BE2C (cell line): Measurements from ENCODE around the gene TSPAN6. TPM values are rescaled to one million over a fixed set of nuclear protein-coding genes. Genes with fewer than 3 reads are reported as not detected.

Experiments used
- DNase-seq: peaks from one replicate; pipeline ENCODE4 v3.0.0-alpha.2; 2020
- H3K27me3 ChIP-seq: fragments of 250-450 bp; sonication (Bioruptor Pico); 2 replicates; pipeline ENCODE4 v1.5.1; 2020; ENCODE audit warnings: mild to moderate bottlenecking
- H3K36me3 ChIP-seq: fragments of 250-450 bp; sonication (Bioruptor Pico); 2 replicates; pipeline ENCODE4 v1.5.1; 2020; ENCODE audit warnings: mild to moderate bottlenecking
- H3K4me1 ChIP-seq: fragments of 250-450 bp; sonication (Bioruptor Pico); 2 replicates; pipeline ENCODE4 v1.5.1; 2020
- H3K4me3 ChIP-seq: 2 replicates; pipeline ENCODE4 v1.5.1; 2011; ENCODE audit warnings: low read depth, low read length
- H3K9me3 ChIP-seq: fragments of 250-450 bp; sonication (Bioruptor Pico); 2 replicates; pipeline ENCODE4 v1.5.1; 2020
- polyA plus RNA-seq: library from polyadenylated mRNA; unstranded; fragments of >200 nt; gene quantifications from one replicate; pipeline ENCODE4 v1.2.1, GENCODE V29; 2012; ENCODE audit warnings: low read depth, missing spikeins; ENCODE audit not compliant: insufficient read length, insufficient read depth
- TF ChIP-seq, protein P1 (sequence below): IDR thresholded peaks from 2 replicates; pipeline ENCODE4 v1.5.1; 2012; ENCODE audit warnings: mild to moderate bottlenecking, low read depth, low read length

The TSPAN6 gene, protein sequence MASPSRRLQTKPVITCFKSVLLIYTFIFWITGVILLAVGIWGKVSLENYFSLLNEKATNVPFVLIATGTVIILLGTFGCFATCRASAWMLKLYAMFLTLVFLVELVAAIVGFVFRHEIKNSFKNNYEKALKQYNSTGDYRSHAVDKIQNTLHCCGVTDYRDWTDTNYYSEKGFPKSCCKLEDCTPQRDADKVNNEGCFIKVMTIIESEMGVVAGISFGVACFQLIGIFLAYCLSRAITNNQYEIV
- 4.5 TPM for polyA plus RNA-seq

DNA sequence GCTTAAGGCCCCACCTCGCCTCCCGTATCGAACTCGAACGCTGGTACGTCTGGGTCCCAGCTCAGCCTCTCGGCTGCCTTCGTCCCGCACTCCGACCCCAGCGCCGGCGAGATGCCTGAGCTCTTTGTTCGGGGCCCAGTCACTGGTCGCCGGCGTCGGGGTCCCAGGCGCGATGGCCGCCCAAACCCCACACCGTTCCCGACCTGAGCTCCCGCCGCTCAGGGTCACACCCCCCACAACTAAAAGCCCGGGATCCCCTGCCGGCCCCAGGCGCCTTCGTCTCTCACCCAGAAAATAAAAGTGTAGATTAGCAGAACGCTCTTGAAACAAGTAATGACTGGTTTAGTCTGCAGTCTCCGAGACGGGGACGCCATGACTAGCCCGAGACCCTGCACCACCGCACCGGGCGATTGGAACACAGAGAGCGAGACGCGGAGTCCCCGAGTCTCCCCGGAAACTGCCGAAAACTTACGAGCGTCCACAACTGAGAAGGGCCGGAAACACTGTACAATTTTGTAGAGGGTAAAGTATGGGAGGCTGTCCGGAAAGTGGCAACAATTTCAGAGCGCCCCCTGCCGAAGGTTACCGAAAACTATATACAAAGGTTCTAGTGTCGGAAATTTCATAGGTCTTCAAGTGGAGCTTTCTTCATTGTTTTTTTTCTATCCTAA is at the start of gene TSPAN6:
Gene TSPAN6 (minus strand): TSS at position 486 of the 671 bp plus-strand sequence. CDS start 112 bp downstream, at position 374.
- Histone ChIP-seq H3K27me3 (no peaks in the 10 kb centered on the region), H3K4me3 (peak within 1 kb of the TSS; percentile 77)

DNA sequence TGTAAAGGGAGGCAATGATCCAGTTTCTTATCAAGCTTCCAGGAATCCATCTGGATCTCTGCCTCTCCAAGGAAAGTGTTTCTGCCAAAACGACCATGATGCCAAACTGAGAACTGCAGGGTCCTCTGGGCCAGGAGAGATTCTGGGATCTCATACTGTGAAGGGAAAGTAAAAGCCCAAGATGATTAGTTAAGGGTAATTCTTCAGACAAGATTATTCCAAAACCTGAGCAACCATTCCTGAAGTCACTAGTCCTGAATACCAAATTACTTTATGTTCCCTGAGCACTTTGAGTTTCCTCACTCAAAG is 49.3 kb upstream of the TSPAN6 start:
- TF ChIP-seq, protein P1, sequence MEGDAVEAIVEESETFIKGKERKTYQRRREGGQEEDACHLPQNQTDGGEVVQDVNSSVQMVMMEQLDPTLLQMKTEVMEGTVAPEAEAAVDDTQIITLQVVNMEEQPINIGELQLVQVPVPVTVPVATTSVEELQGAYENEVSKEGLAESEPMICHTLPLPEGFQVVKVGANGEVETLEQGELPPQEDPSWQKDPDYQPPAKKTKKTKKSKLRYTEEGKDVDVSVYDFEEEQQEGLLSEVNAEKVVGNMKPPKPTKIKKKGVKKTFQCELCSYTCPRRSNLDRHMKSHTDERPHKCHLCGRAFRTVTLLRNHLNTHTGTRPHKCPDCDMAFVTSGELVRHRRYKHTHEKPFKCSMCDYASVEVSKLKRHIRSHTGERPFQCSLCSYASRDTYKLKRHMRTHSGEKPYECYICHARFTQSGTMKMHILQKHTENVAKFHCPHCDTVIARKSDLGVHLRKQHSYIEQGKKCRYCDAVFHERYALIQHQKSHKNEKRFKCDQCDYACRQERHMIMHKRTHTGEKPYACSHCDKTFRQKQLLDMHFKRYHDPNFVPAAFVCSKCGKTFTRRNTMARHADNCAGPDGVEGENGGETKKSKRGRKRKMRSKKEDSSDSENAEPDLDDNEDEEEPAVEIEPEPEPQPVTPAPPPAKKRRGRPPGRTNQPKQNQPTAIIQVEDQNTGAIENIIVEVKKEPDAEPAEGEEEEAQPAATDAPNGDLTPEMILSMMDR, result no peak
- DNase-seq, result no peak
- Histone ChIP-seq H3K36me3 (no peaks in the 10 kb centered on the region), H3K4me1 (no peaks in the 10 kb centered on the region), H3K27me3 (no peaks in the 10 kb centered on the region), H3K4me3 (no peak overlapping the region), H3K9me3 (no peaks in the 10 kb centered on the region)

More for the DNA sequence above, at the start of gene TSPAN6:
- no peaks in the 10 kb centered on the region for H3K9me3 ChIP-seq
- TF ChIP-seq, protein P1, result peak; percentile 57
- peak; percentile 82 for DNase-seq
- no peaks in the 10 kb centered on the region for H3K36me3 ChIP-seq
- no peaks in the 10 kb centered on the region for H3K4me1 ChIP-seq

DNA sequence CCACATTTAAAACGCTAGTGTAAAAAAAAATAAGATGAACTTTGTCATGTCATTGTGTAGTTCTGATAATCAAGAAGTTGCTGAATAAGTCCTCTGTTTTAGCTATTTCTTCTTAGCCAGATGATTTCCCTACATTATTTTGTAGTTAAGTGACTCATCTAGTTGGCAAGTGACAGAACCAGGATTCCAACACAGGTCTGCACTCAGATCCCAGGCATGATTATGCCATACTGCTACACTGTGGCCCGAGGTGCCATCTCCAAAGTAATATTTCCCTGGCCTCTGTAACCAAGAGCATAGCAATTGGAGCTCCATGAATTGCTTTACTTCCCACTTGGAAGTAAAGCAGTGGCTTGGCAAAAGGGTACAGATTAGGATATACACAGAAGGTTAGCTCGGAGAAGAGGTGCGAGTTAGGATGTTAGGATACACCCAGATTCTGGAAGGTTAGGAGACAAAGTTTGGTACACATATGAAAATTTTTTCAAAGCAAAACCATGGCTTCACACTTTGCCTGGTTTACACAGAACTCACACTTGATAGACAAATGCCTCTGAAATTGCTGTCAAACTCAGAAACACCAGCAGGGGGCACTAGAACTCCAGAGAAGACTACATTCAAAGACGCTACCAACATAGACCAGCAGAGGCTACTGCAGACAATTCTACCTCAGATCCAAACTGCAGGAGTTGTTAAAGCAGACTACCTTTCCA is 48.8 kb upstream of the TSPAN6 start:
- Histone ChIP-seq H3K9me3 (no peaks in the 10 kb centered on the region), H3K4me1 (no peaks in the 10 kb centered on the region), H3K4me3 (no peak overlapping the region), H3K36me3 (no peaks in the 10 kb centered on the region), H3K27me3 (no peaks in the 10 kb centered on the region)
- TF ChIP-seq, protein P1, result peak; percentile 85
- peak; percentile 52 for DNase-seq

DNA sequence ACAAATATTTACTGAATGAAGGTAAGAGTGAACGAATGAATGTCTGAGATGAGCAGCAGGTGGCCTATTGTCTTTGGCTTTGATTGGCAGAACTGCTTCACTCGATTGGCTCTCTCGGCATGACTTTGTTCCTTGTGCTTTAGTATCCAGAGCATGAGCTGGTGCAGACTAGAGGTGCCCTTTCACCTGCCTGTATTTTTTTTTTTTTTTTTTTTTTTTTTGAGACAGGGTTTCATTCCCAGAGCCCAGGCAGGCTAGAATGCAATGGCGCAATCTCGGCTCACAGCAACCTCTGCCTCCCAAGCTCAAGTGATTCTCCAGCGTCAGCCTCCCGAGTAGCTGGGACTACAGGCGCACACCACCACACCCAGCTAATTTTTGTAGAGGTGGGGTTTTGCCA is 46.3 kb upstream of the TSPAN6 start:
- TF ChIP-seq, protein P1, result no peak
- DNase-seq, result no peak
- no peaks in the 10 kb centered on the region for H3K36me3 ChIP-seq
- no peaks in the 10 kb centered on the region for H3K4me1 ChIP-seq
- H3K9me3 ChIP-seq, result no peaks in the 10 kb centered on the region
- no peak overlapping the region for H3K4me3 ChIP-seq
- H3K27me3 ChIP-seq, result no peaks in the 10 kb centered on the region

DNA sequence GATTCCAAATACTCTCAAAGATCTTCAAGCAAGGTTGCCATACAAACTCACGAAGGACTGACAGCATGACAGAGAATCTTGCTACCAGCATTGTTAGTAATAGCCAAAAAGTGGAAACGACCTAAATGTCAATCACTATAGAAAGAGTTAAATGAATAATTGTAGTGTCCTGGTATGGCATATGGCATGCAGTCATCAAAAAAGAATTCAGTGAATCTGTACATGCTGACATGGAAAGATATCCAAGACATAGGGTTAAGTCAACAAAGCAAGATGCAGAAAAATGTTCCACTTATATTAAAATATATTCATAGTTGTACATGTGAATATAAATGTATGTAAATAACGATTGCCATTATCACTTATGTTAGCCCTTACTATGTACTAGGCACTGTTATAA is 45.0 kb upstream of the TSPAN6 start:
- no peaks in the 10 kb centered on the region for H3K9me3 ChIP-seq
- H3K4me3 ChIP-seq, result no peak overlapping the region
- no peaks in the 10 kb centered on the region for H3K27me3 ChIP-seq
- no peaks in the 10 kb centered on the region for H3K36me3 ChIP-seq
- TF ChIP-seq, protein P1, result no peak
- H3K4me1 ChIP-seq, result no peaks in the 10 kb centered on the region
- DNase-seq, result no peak

DNA sequence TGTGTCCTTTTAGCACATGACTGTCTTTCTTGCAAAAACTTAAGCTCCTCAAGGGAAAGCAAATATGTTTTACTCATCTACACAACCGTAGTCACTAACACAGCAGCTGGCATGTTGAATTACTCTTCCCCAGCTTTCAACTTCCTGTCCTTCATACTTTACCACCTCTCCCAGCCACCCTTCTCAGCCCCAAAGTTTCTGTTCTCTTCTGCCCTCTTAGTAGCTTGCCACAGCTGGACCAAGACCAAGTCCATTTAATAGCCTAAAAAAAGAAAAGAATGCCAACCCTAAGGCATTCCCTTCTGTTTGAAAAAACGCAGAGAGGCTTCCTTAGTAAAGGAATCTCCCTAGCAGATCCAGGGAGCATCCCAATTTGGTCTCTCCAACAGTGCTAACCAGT is 44.1 kb upstream of the TSPAN6 start:
- Histone ChIP-seq H3K27me3 (no peaks in the 10 kb centered on the region), H3K9me3 (no peaks in the 10 kb centered on the region), H3K36me3 (no peaks in the 10 kb centered on the region), H3K4me3 (no peak overlapping the region), H3K4me1 (no peaks in the 10 kb centered on the region)
- TF ChIP-seq, protein P1, result no peak
- DNase-seq, result no peak
